ENCODE results near the gene BRD4.

DNA sequence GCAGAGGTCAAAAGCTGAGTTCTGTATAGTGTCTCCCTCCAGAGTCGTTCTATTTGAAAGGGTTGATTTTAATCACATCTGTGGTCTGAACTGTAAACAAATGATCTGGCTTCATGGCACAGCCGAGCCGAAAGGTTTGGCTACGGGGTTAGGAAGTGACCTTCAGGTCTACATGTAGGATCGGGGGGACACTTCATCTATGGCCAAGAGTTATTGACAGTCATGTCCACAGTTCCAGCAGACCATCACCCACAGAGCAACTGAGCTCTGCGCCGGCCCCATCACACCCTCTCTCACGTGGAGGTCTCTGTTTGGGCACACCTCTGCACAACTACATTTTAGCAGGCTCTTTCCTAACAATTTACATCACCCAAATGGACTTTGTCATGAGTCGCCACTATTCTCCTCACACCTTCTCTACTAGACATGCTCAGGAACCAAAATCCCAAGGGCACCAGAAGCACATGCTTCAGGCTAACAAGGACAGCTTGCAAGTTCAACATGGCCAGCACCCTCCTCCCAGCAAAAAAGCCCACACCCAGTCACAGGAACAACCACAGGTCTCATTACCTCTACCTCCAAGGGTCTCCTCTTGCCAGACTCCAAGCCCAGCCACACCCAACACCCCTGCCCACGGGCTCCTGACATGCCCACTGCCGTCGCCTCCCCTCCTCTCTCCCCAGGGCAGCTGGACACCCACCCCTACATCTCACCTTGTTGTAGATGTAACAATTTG, 64.0 kb downstream of the BRD4 start:
- TF ChIP-seq POLR2A (IDR thresholded peaks at IDR 0.05): no peak
- TF ChIP-seq, protein P1, sequence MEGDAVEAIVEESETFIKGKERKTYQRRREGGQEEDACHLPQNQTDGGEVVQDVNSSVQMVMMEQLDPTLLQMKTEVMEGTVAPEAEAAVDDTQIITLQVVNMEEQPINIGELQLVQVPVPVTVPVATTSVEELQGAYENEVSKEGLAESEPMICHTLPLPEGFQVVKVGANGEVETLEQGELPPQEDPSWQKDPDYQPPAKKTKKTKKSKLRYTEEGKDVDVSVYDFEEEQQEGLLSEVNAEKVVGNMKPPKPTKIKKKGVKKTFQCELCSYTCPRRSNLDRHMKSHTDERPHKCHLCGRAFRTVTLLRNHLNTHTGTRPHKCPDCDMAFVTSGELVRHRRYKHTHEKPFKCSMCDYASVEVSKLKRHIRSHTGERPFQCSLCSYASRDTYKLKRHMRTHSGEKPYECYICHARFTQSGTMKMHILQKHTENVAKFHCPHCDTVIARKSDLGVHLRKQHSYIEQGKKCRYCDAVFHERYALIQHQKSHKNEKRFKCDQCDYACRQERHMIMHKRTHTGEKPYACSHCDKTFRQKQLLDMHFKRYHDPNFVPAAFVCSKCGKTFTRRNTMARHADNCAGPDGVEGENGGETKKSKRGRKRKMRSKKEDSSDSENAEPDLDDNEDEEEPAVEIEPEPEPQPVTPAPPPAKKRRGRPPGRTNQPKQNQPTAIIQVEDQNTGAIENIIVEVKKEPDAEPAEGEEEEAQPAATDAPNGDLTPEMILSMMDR (IDR thresholded peaks at IDR 0.05): no peak

Measured in vagina (tissue), 2 donors.